Subcutaneous abdominal adipose tissue (tissue), 5 donors: ENCODE data around the gene POLK.

Experiments used
- H3K27ac ChIP-seq: one replicate; pipeline ENCODE4 v1.7.0; 2013; ENCODE audit warnings: low read depth, mild to moderate bottlenecking, inconsistent platforms, low read length, moderate library complexity
- H3K27me3 ChIP-seq, 5 donors: one replicate each; pipeline ENCODE4 v1.7.0; 2013; ENCODE audit warnings: low read length in 5 of 5, inconsistent platforms in 1 of 5; ENCODE audit not compliant: control insufficient read depth in 5 of 5, insufficient read depth in 4 of 5
- H3K36me3 ChIP-seq, 5 donors: one replicate each; pipeline ENCODE4 v1.7.0; 2013; ENCODE audit warnings: low read length in 5 of 5; ENCODE audit not compliant: control insufficient read depth in 5 of 5, insufficient read depth in 5 of 5
- H3K4me1 ChIP-seq, 5 donors: one replicate each; pipeline ENCODE4 v1.7.0; 2013; ENCODE audit warnings: low read length in 5 of 5, mild to moderate bottlenecking in 3 of 5, moderate library complexity in 1 of 5; ENCODE audit not compliant: control insufficient read depth in 5 of 5, insufficient read depth in 5 of 5
- H3K4me3 ChIP-seq, 5 donors: one replicate each; pipeline ENCODE4 v1.7.0; 2013; ENCODE audit warnings: low read length in 5 of 5, low read depth in 1 of 5
- H3K9ac ChIP-seq, 5 donors: one replicate each; pipeline ENCODE4 v1.7.0; 2013; ENCODE audit warnings: low read length in 5 of 5, mild to moderate bottlenecking in 4 of 5, moderate library complexity in 3 of 5
- H3K9me3 ChIP-seq, 5 donors: one replicate each; pipeline ENCODE4 v1.7.0; 2013; ENCODE audit warnings: low read length in 5 of 5; ENCODE audit not compliant: control insufficient read depth in 5 of 5
- donor health status: healthy.
- donor health status: healthy.
- donor health status: healthy.
- donor health status: healthy.
- donor health status: healthy.

POLK gene

DNA sequence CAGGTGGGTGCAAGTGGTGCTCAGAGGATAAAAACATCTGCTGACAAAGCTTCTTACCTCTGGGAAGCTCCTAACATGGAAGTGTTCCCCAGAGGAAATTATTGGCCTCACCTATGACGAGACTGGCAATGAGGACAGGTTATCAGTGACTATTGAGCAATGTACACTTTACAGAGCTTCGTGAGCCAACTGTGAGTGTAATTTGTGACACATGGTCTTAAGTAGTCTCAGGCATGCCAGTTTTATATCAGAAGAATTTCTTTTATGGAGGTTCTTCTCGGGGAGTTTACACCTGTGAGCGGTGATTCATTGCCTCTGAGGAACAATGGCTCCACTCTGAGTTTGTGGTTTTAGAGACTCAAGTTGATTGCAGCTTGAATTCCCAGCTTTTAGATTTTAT lies 110.9 kb downstream of the POLK start:
- Histone ChIP-seq H3K36me3 (peaks cover 0 to 2% (median 0%) of the 10 kb centered on the region in 5 donors), H3K27me3 (no peaks in the 10 kb centered on the region), H3K9ac (no peak overlapping the region), H3K27ac (no peak overlapping the region), H3K4me3 (no peak overlapping the region), H3K4me1 (no peaks in the 10 kb centered on the region), H3K9me3 (no peaks in the 10 kb centered on the region)

DNA sequence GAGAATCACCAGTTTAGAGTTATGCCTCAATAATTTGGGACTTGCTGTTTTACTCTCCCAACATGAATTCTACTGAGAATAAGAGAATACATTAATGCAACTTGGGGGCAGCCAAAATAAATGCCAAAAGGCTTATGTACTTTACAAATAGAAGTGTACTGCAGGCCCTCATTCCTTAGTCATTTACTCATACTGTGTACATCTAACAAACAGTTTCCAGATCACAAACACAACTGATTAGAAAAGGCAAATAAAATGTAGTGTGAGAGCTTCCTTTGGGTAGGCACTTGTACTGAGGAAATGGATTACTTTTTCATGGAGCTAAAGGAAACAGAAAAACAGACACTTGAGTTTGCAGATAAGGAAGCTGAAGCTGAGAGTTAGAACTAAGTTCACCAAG lies 112.2 kb downstream of the POLK start:
- H3K9ac ChIP-seq, result no peak overlapping the region
- H3K27ac ChIP-seq, result no peak overlapping the region
- no peaks in the 10 kb centered on the region for H3K9me3 ChIP-seq
- H3K4me3 ChIP-seq, result no peak overlapping the region
- H3K27me3 ChIP-seq, result no peaks in the 10 kb centered on the region
- peaks cover 0 to 2% (median 0%) of the 10 kb centered on the region in 5 donors for H3K36me3 ChIP-seq
- H3K4me1 ChIP-seq, result no peaks in the 10 kb centered on the region

DNA sequence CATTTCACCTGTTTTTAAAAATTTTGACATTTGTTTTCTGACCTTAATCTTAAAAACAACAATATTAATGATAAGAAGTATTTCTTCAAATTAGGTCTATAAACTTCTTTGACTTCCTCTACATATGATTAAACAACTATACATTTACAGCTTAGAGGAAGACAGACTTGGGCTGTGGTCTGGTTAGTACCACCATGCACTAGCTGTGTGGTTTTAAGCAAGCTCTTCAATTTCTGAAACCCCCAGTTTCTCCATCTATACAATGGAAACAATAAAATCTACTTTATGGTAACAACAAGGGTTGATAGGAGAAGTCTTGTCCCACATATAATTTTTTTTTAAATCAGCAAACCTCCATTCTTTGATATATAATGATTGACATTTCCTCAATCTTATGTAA lies 115.3 kb downstream of the POLK start:
- Histone ChIP-seq H3K27ac (no peak overlapping the region), H3K36me3 (peaks cover 0 to 2% (median 0%) of the 10 kb centered on the region in 5 donors), H3K9me3 (no peaks in the 10 kb centered on the region), H3K9ac (no peak overlapping the region), H3K4me3 (no peak overlapping the region), H3K4me1 (no peaks in the 10 kb centered on the region), H3K27me3 (no peaks in the 10 kb centered on the region)

DNA sequence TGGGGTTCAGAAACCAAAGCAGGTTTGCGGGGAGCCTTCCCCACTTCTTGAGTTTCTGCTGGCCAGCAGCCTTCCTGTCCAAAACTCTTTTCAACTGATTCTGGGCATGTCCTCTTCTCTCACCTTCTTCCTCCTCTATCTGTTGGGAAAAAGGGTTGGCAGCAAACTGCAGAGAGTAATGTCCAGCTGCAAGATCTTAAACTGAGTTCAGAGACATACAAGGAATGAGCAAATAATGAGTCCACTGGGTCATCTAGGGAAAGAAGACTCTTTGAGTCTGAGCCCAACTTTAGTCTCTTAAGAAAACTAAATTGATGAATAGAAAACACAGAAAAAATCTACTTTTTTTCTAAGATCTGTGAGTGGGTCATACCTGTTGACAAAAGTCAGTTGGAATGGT lies 116.1 kb downstream of the POLK start:
- no peaks in the 10 kb centered on the region for H3K4me1 ChIP-seq
- H3K36me3 ChIP-seq, result peaks cover 0 to 2% (median 0%) of the 10 kb centered on the region in 5 donors
- H3K27me3 ChIP-seq, result no peaks in the 10 kb centered on the region
- H3K4me3 ChIP-seq, result no peak overlapping the region
- no peaks in the 10 kb centered on the region for H3K9me3 ChIP-seq
- no peak overlapping the region for H3K27ac ChIP-seq
- no peak overlapping the region for H3K9ac ChIP-seq

- Histone ChIP-seq H3K9ac (no peak overlapping the region), H3K27ac (no peak overlapping the region), H3K4me1 (no peaks in the 10 kb centered on the region), H3K27me3 (no peaks in the 10 kb centered on the region), H3K9me3 (no peaks in the 10 kb centered on the region), H3K4me3 (no peak overlapping the region), H3K36me3 (no peaks in the 10 kb centered on the region)
Observed at GRCh38 chr5:75630875-75631274, 119.2 kb downstream of the POLK start.

DNA sequence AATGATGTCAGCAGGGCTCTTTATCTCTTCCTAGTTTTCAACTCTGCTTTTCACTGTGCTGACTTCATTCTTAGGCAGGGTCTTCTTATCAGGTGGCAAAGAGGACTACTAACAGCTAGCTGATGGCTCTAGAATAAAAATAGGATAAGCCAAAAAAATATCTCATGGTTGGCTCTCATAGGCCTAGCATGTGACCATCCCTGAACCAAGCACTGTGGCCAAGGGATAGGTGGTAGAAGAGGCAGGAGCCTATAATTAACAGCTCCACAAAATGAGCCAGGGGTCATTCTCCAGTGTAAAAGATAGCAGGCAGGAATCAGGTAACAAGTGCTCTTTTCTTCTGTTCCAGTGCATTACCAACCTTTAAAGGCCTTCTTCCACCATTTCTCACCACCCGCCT lies 120.6 kb downstream of the POLK start:
- Histone ChIP-seq H3K27ac (no peak overlapping the region), H3K4me1 (no peaks in the 10 kb centered on the region), H3K4me3 (no peak overlapping the region), H3K9ac (no peak overlapping the region), H3K36me3 (no peaks in the 10 kb centered on the region), H3K27me3 (no peaks in the 10 kb centered on the region), H3K9me3 (no peaks in the 10 kb centered on the region)

GRCh38 chr5:75637949-75638348 lies 126.3 kb downstream of the POLK start:
- Histone ChIP-seq H3K9ac (no peak overlapping the region), H3K4me1 (no peaks in the 10 kb centered on the region), H3K9me3 (peaks cover 0 to 4% (median 0%) of the 10 kb centered on the region in 5 donors), H3K4me3 (no peak overlapping the region), H3K36me3 (no peaks in the 10 kb centered on the region), H3K27me3 (no peaks in the 10 kb centered on the region), H3K27ac (no peak overlapping the region)

GRCh38 chr5:75639535-75640311 lies 128.0 kb downstream of the POLK start:
- Histone ChIP-seq H3K9me3 (peaks cover 0 to 4% (median 0%) of the 10 kb centered on the region in 5 donors), H3K36me3 (no peaks in the 10 kb centered on the region), H3K27ac (no peak overlapping the region), H3K27me3 (no peaks in the 10 kb centered on the region), H3K4me3 (no peak overlapping the region), H3K4me1 (no peaks in the 10 kb centered on the region), H3K9ac (no peak overlapping the region)

- H3K9ac ChIP-seq, result no peak overlapping the region
Observed at GRCh38 chr5:75640395-75640794, 128.7 kb downstream of the POLK start.

DNA sequence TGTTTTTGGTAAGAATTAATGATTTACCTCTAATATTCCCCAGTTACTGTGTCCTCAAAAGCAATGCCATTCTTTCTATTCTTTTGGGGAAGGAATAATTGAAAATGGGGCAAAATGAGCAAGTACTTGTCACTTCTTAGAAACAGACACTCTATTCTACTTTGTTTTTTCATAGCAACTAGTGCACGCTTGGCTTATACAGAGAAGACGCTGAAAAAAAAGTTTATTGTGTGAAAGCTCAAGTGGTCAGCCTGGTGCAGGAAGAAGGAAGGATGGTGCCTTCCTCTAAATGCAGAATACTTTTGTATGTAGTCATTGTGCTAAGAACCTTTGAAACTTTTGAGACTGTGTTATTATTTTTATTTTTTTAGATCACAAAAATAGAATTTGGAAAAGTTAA lies 129.1 kb downstream of the POLK start:
- no peaks in the 10 kb centered on the region for H3K36me3 ChIP-seq
- no peak overlapping the region for H3K27ac ChIP-seq
- H3K4me1 ChIP-seq, result no peaks in the 10 kb centered on the region
- peaks cover 0 to 4% (median 0%) of the 10 kb centered on the region in 5 donors for H3K9me3 ChIP-seq
- no peaks in the 10 kb centered on the region for H3K27me3 ChIP-seq
- H3K9ac ChIP-seq, result no peak overlapping the region
- no peak overlapping the region for H3K4me3 ChIP-seq

More at GRCh38 chr5:75640395-75640794, 128.7 kb downstream of the POLK start:
- Histone ChIP-seq H3K36me3 (no peaks in the 10 kb centered on the region), H3K27me3 (no peaks in the 10 kb centered on the region), H3K27ac (no peak overlapping the region), H3K4me3 (no peak overlapping the region), H3K9me3 (peaks cover 0 to 4% (median 0%) of the 10 kb centered on the region in 5 donors), H3K4me1 (no peaks in the 10 kb centered on the region)
